Caco-2 (cell line): ENCODE results near the gene SMIM24. TPM values are rescaled to one million over a fixed set of nuclear protein-coding genes. Genes with fewer than 3 reads are reported as not detected.
"Not testable (repeated sequence)": the region's sequence is repeated elsewhere in the genome, so short reads cannot be mapped to it uniquely, and the experiment has no call there.

Experiments
- Bru-seq: library from RNA; stranded (reverse); fragments of 400-500 nt; gene quantifications from one replicate; lab custom pipeline; 2021; lab: Mats Ljungman, UMichigan
- BruChase-seq, 2 experiments: library from RNA; stranded (reverse); fragments of 400-500 nt; gene quantifications; one replicate each; lab custom pipeline; 2021; lab: Mats Ljungman, UMichigan
- BruUV-seq: library from RNA; stranded (reverse); fragments of 400-500 nt; replicated peaks from 2 replicates; lab custom pipeline; 2021; lab: Mats Ljungman, UMichigan
- CTCF ChIA-PET: fragments of 300-600 bp; sonication (Branson Sonifier 250); formaldehyde crosslinking; loops from one replicate; lab custom pipeline; 2022; ENCODE audit warnings: antibody characterized with exemption; lab: Charles Lee
- POLR2A ChIA-PET: fragments of 300-600 bp; sonication (Branson Sonifier 250); formaldehyde crosslinking; loops from one replicate; lab custom pipeline; 2022; ENCODE audit warnings: antibody characterized with exemption; lab: Charles Lee
- DNase-seq, 2 experiments: peaks; one replicate each; pipeline versions ENCODE4 v3.0.0 to v3.0.0-alpha.2; 2020 to 2022
- H3K27me3 ChIP-seq: replicated peaks from 2 replicates; pipeline ENCODE4 v1.6.0; 2011; ENCODE audit warnings: low read length; ENCODE audit not compliant: control insufficient read depth, insufficient read depth
- H3K36me3 ChIP-seq: 2 replicates; pipeline ENCODE4 v1.5.1; 2011; ENCODE audit warnings: low read length; ENCODE audit not compliant: control insufficient read depth, insufficient read depth
- H3K4me1 ChIP-seq: fragments of 250-450 bp; sonication (Bioruptor Pico); 2 replicates; pipeline ENCODE4 v1.5.1; 2020; ENCODE audit warnings: mild to moderate bottlenecking
- H3K4me3 ChIP-seq: 2 replicates; pipeline ENCODE4 v1.5.1; 2011; ENCODE audit warnings: low read depth, mild to moderate bottlenecking, control low read depth, low read length
- H3K9me3 ChIP-seq: fragments of 250-450 bp; sonication (Bioruptor Pico); 2 replicates; pipeline ENCODE4 v1.5.1; 2020; ENCODE audit warnings: mild to moderate bottlenecking, moderate library complexity
- H3K27ac Mint-ChIP-seq: one replicate; pipeline ENCODE4 v1.8.0; 2022; ENCODE audit warnings: mixed read lengths; ENCODE audit not compliant: unreplicated experiment
- H3K27me3 Mint-ChIP-seq: one replicate; pipeline ENCODE4 v1.8.0; 2022; ENCODE audit warnings: mixed read lengths; ENCODE audit not compliant: insufficient read depth, unreplicated experiment
- H3K36me3 Mint-ChIP-seq: one replicate; pipeline ENCODE4 v1.8.0; 2022; ENCODE audit warnings: mild to moderate bottlenecking, mixed read lengths; ENCODE audit not compliant: insufficient read depth, unreplicated experiment
- H3K4me1 Mint-ChIP-seq: one replicate; pipeline ENCODE4 v1.8.0; 2022; ENCODE audit warnings: low read depth, mixed read lengths; ENCODE audit not compliant: unreplicated experiment
- H3K4me3 Mint-ChIP-seq: one replicate; pipeline ENCODE4 v1.8.0; 2022; ENCODE audit warnings: mild to moderate bottlenecking, moderate library complexity, mixed read lengths; ENCODE audit not compliant: unreplicated experiment
- H3K9me3 Mint-ChIP-seq: one replicate; pipeline ENCODE4 v1.8.0; 2022; ENCODE audit warnings: mixed read lengths; ENCODE audit not compliant: unreplicated experiment
- intact Hi-C: fragments of 100-400 bp; cut with micrococcal nuclease; formaldehyde crosslinking; loops from one replicate; pipeline ENCODE4 v1.10.0; 2022; ENCODE audit not compliant: unreplicated experiment
- long read RNA-seq: library from polyadenylated mRNA; stranded (forward); transcript quantifications from one replicate; pipeline ENCODE4 v2.0.0, GENCODE V29; 2022
- total RNA-seq: library from RNA; stranded (reverse); gene quantifications from 2 replicates; pipeline ENCODE4 v1.2.3, GENCODE V29; 2022
- TF ChIP-seq, protein P1 (sequence below), 2 experiments: fragments of 200-600 bp in 1 of 2; IDR thresholded peaks; 1 replicate in 1 of 2; 2 replicates in 1 of 2; pipeline versions ENCODE4 v1.5.1 to v1.8.0; 2011 to 2022; ENCODE audit warnings: antibody characterized with exemption in 1 of 2, control low read depth in 1 of 2, inconsistent platforms in 1 of 2, low read depth in 1 of 2, low read length in 1 of 2, mild to moderate bottlenecking in 1 of 2, moderate library complexity in 1 of 2; ENCODE audit not compliant: insufficient read depth in 1 of 2, severe bottlenecking in 1 of 2, unreplicated experiment in 1 of 2

SMIM24 gene
- total RNA-seq (1.2 and 1.7 TPM in 2 replicates), Bru-seq, nascent RNA (percentile 19 among the genes with signal in this experiment), BruChase-seq, experiment 1, labeled RNA remaining after a 2-hour chase (percentile 17 among the genes with signal in this experiment), BruChase-seq, experiment 2, labeled RNA remaining after a 6-hour chase (percentile 26 among the genes with signal in this experiment)
- long read RNA-seq, partial matches to known transcripts: 0 of 3 reads
- long read RNA-seq, other reads (novel, unspliced or antisense): 0 of 3 reads

DNA sequence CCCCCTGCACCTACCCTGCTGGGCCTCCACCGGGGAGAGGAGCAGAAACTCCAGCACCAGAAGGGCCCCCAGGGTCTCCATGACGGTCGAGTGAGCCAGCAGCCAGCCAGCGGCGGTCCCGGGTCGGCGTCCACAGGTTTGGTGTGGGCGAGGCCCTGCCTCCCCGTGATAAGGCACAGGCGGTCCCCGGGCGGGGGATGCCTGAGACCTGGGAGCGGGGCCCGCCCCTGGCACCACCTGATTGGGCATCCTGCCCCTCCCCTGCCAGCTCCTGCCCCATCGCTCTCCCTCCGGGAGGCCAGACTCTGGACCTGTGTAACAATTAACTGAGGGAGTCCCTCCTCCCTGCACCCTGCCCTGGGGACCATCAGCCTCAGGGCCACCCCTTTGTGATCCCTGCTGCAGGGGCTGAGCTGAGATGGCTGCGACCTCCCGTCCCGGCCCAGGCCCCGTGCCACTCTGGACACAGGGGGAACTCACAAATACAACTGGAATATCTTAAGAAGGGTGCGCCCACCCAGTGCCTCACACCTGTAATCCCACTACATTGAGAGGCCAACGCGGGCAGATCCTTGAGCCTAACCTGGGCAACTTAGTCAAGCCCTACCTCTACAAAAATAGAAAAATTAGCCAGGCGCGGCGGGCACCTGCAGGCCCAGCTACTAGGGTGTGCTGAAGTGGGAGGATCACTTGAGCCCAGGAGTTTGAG, at the start of gene SMIM24:
SMIM24 (minus strand) TSS at position 143 of the 709 bp plus-strand sequence; CDS start at position 81, 62 bp downstream.
- no peaks in the 10 kb centered on the region for H3K9me3 ChIP-seq
- no peak for DNase-seq
- no peaks in the 10 kb centered on the region for H3K27me3 ChIP-seq
- H3K4me1 ChIP-seq: peaks cover 21% of the 10 kb centered on the region
- TF ChIP-seq, protein P1, sequence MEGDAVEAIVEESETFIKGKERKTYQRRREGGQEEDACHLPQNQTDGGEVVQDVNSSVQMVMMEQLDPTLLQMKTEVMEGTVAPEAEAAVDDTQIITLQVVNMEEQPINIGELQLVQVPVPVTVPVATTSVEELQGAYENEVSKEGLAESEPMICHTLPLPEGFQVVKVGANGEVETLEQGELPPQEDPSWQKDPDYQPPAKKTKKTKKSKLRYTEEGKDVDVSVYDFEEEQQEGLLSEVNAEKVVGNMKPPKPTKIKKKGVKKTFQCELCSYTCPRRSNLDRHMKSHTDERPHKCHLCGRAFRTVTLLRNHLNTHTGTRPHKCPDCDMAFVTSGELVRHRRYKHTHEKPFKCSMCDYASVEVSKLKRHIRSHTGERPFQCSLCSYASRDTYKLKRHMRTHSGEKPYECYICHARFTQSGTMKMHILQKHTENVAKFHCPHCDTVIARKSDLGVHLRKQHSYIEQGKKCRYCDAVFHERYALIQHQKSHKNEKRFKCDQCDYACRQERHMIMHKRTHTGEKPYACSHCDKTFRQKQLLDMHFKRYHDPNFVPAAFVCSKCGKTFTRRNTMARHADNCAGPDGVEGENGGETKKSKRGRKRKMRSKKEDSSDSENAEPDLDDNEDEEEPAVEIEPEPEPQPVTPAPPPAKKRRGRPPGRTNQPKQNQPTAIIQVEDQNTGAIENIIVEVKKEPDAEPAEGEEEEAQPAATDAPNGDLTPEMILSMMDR (IDR thresholded peaks at IDR 0.05; ENCODE audit: insufficient read depth in 1 of 2, low read depth in 1 of 2, low read length in 1 of 2, severe bottlenecking in 1 of 2, unreplicated experiment in 1 of 2): no peak
- Mint-ChIP-seq H3K9me3 (no peaks in the 10 kb centered on the region), H3K4me1 (peaks cover 5% of the 10 kb centered on the region), H3K4me3 (no peak within 1 kb of the TSS), H3K27ac (no peak within 1 kb of the TSS), H3K27me3 (no peaks in the 10 kb centered on the region), H3K36me3 (peaks cover 18% of the 10 kb centered on the region)
- no peak within 1 kb of the TSS for H3K4me3 ChIP-seq
- intact Hi-C loops: no loop called here
- ChIA-PET CTCF (no interaction called here), POLR2A (no interaction called here)
- no peaks in the 10 kb centered on the region for H3K36me3 ChIP-seq
- no TSS peak for BruUV-seq

DNA sequence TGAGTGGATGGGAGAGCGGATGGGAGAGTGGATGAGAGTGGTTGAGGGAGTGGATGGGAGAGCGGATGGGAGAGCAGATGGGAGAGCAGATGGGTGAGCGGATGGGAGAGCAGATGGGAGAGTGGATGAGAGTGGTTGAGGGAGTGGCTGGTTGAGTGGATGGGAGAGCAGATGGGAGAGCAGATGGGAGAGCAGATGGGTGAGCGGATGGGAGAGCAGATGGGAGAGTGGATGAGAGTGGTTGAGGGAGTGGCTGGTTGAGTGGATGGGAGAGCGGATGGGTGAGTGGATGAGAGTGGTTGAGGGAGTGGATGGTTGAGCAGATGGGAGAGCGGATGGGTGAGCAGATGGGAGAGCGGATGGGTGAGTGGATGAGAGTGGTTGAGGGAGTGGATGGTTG, 49.0 kb upstream of the SMIM24 start:
- CTCF ChIA-PET, H3K4me3 ChIP-seq, H3K9me3 ChIP-seq, H3K9me3 Mint-ChIP-seq, H3K4me3 Mint-ChIP-seq, BruUV-seq, intact Hi-C loops, H3K4me1 ChIP-seq, H3K27ac Mint-ChIP-seq, POLR2A ChIA-PET, H3K4me1 Mint-ChIP-seq, H3K27me3 ChIP-seq, H3K36me3 ChIP-seq, DNase-seq, H3K27me3 Mint-ChIP-seq: not testable (repeated sequence)
- peaks cover 20% of the 10 kb centered on the region for H3K36me3 Mint-ChIP-seq

GRCh38 chr19:3528539-3529211, 48.4 kb upstream of the SMIM24 start:
- no peak overlapping the region for H3K4me3 Mint-ChIP-seq
- TF ChIP-seq, protein P1 (IDR thresholded peaks at IDR 0.05; ENCODE audit: insufficient read depth in 1 of 2, low read depth in 1 of 2, low read length in 1 of 2, severe bottlenecking in 1 of 2, unreplicated experiment in 1 of 2): no peak
- no peaks in the 10 kb centered on the region for H3K9me3 Mint-ChIP-seq
- no peaks in the 10 kb centered on the region for H3K4me1 Mint-ChIP-seq
- Histone ChIP-seq H3K27me3 (no peaks in the 10 kb centered on the region), H3K36me3 (0 out of 2 replicates have a peak, but pooled peaks cover 1% of the 10 kb centered on the region), H3K4me3 (no peak overlapping the region), H3K9me3 (no peaks in the 10 kb centered on the region), H3K4me1 (no peaks in the 10 kb centered on the region)
- peaks cover 19% of the 10 kb centered on the region for H3K36me3 Mint-ChIP-seq
- intact Hi-C loops: no loop called here
- ChIA-PET CTCF (no interaction called here), POLR2A (no interaction called here)
- no peaks in the 10 kb centered on the region for H3K27me3 Mint-ChIP-seq
- H3K27ac Mint-ChIP-seq: no peak overlapping the region
- no TSS peak for BruUV-seq
- DNase-seq: no peak
